ENCODE data around the gene ZMIZ1.

ZMIZ1 gene

DNA sequence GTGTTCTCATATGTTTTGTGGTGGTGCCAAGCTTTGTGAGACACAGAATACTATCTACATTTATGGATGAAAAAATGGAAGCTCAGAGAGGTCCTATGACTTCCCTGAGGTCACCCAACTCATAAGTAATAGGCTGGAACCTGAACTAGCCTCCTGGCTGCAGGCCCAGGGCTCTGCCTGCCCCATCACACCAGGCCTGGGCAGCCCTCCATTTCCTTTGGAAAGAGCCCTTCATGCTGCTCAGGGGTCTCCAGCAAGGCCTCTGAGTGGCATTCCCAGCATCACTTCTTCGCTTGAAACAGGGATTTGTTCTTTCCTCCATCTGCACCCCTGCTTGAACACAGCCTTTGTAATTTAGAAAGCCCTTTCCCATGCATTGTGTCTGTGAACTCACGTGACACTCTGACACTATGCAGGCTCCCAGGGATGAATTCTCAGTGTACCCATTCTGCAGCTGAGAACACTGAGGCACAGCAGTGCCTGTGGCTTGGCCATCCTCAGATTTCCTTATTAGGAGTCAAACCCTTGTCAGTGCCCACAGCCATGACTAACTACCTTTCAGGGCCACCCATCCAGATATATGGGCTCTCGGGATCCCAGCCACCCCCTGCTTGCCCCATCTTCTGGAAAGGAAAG, 150.7 kb downstream of the ZMIZ1 start:
- DNase-seq: no peak

DNA sequence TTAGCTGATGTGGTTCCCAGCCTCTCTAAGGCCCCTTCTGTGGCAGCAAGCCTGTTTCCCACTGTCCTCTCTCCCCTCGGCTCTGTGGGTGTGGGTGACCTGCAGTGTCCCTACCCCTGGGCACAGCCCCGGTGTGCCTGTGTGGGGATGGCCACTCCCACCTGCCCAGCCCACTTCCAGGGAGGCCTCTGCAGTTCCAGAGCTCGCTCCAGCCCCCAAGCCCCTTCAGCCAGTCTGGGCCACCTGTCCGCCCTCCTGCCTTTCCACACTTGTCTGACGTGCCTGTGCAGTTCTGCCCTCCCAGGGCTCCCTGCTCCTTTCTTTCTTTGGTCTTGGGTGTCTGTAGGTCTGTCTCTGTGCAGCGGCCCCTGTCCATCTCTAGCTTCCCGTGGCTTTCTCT, 151.5 kb downstream of the ZMIZ1 start:
- no peak for DNase-seq

DNA sequence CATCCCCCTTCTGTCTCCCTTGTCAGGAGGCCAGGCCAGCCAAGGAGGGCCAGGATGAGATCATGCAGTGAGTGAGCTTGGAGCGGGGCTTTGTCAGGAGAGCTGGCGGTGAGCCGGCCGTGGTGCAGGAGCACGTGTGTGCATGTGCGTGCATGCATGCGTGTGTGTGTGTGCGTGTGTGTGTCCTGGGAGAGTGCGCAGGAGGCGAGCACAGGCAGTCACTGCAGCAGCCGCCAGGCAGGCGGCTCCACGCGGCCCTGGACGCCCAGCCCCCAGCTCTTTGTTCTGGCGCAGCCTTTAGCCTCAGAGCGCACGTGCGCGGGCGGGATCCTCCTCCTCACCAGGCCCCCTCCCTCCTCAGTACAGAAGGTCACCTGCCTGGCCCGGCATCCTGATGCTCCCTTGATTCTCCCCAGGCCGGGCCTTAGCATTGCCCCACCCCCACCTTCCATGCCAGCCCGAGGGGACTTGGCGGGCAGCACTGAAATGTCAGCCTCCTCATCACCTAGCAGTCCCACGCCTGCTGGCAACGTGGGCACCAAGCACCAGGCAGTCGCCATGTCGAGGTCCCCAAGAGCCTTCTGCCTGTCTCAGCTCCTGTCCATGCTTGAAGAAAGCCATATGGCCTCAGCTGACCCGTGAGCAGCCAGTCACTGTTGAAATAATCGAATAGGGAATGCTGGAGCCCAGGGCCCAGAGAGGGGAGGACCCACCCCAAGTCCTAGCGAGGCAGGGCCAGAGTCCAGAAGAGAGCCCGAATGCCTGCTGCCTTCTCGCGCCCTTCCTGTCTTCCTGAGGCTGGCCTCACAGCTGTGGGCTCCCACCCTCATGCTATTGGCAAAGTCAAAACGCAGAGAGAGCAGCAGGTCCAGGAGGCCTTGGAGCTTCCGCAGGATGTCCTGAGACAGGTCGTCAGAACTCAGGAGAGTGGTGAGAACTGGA, 152.6 kb downstream of the ZMIZ1 start:
- DNase-seq: no peak

DNA sequence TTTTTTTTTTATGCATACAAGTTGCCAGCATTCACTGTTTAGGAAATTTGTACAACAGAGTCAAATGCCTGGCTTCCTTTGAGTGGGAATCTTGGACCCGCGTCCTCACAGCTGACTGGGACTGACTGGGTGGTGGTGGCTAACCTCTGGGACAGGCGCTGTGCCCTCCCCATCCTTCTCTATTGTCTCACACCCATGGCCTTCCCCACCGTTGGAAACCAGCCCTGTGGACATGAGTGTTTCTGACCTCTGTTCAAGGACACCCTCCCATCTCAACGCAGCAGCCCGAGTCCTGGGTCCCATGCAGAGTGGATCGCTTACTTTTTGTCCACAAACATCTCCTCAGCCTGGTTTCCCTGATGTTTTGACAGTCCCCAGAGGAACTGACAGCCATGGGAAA, 153.4 kb downstream of the ZMIZ1 start:
- DNase-seq: no peak

DNA sequence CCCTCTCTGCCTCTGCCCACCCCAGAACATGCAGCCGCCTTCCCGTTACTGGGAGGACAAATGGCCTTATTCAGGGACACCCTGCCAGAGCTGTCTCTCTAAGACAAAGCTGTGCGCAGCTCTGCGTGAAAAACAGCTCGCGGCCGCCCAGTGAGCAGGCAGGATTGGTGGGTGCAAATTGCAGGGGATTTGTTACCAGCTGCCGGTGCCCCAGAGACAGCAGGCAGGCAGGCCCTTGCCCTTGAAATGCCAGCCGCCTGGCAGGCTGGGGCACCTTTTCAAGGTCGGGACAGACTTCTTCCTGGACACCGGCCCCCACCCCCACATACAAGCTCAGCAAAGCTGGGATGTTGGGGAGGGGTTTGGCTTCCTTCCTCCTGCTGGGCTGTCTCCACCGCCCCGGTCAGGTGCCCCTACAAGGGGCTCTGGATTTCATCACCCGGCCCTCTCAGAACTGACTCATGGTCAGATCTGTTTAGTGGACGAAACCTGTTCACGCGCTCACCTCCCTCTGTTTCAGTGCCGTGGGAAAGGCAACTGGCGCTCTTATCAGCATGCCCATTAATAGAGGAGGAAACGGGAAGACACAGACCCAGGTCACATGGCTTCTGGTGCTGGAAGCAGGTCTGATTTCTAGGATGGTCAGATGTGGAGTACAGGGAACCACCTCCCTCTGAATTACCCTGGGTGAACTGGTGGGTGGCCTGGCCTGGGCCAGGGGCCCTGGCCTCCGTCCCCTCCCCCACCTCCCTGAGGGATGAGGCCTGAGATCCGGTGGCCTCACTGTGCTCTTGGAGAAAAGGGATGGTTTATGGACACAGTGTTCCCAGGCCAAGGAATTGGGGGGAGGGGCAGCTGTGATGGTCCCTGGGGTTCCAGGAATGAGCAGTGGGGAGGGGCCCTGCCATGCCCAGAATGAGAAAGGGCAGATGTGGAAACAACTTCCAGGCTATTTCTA, 154.6 kb downstream of the ZMIZ1 start:
- DNase-seq: no peak

DNA sequence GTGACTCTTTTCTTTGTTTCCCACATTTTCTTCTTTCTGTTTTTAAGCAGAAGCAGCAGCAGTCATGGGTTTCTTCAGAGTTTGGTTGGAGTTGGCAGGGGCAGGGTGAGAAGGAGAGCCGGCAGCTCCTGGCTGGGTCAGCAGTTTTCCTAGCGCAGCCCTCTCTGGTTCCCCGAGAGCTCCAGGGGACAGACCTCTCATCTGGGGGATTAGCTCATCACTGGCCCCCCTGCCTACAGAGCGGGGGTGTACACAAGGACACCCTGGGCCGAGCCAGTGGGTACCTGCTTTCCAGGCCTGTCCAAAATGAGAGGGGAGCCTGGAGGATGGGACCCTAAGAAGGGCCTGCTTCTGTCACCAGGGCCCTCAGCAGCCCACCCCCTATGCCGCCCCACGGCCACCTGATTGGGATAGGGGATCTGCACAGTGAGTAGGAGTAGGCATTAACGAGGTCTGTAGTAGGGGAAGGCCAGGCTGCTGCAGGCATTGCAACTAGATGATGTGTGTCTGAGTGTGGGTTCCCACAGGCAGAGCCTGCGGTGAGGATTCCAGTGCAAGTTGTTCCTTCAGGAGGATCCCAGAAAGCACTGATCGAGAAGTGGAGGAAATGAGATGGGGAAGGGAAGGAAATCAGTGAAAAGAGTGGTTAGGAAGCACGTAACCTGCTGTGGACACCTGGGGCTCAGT, 155.6 kb downstream of the ZMIZ1 start:
- DNase-seq: no peak

DNA sequence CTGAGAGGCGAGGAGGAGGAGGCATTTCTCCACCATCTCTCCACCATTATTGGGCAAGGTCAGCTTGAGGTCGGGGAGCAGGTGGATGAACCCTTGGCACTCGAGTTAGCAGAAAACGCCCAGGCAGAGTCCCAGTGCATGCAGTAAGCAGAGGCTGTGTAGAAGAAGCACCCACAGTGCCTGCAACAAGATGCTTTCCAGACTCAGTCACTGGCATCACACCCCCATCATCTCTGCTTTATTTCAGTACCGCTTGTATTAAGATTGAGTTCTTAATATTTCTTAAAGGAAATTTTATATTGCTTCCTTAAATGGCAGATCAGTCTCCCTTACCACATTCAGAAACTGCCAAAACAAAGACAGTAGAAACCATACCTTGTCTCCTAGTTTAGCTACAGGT, 156.2 kb downstream of the ZMIZ1 start:
- no peak for DNase-seq

DNA sequence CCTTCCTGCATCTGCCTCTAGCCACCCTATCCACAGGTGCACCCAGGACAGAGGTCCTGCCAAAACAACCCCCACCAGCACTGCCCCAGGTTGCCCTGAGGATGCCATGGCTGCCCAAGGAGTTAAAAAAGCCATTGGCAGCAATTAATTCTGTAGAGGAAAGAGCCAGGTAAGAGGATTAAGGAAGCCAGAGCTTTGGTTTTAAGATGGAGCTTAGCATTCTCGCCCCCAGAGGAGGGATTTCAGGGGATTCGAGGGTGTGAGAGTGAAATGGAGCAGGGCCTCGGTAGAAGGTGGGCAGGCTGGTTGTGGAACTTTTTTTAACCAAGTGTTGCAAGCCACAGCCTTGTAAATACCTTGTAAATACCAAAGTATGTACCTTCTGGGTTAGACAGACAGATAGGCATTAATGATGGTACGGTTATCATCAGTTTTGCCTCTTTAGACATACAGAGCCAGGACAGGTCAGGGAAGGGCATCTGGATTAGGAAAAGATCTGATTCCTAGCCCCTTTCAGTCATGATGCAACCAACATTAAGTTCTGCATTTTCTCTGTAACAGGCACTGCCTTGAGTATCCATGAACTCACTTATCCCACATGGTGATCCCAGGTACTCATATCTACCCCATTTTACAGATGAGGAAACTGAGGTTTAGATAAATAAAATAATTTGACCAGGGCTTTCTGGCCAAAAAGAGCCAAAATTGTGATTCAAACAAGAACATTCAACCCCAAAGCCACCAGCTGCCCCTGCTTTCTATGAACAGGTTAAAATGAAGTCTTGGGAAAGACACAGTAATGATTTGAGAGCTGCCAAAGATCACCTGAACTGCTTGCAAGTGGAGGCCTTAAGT, 157.9 kb downstream of the ZMIZ1 start:
- DNase-seq: no peak

DNA sequence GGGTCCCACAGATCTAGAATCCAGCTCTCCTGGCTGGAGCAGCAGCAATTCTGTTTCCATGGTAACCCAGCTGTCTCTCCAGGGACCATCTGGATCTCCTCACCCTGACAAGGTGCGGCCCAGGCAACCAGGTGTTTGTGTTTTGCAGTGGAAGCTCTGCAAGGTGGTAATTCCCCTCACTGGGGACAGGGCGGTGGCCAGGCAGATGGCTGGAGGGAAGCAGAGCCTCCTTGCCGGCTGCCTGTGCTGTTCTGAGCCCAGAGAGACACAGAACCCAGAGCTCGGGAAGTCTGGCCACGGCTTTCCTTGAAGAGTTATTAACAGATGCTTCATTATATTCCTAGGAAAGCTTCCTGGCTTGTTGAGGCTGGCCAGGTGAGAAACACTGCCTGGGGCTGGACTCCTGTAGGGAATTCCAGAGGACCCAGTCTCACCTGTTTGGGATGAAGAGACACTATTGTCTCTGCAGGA, 160.3 kb downstream of the ZMIZ1 start:
- DNase-seq: no peak

DNA sequence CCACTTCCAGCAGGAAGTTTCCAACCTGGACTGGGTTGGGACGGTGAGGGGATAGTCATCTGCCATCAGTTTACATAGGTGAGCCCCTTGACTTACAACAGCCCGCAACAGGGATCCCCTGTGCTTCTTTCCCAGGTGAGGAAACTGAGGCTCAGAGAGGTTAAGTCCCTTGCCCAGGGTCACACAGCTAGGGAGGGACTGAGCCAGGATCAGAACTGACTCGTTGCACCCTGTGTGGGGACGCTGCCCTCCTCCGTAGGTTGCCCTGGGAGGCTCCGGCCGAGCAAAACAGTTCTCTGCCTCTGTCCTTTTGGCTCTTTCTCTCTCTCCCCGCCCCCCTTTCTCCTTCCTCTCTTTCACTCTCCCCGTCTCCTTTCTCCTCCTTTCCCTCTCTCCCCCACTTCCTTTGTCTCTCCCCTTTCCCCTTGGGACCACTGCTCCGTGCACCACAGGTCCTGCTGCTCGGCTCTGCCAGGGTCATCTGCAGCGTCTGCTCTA, 161.1 kb downstream of the ZMIZ1 start:
- no peak for DNase-seq

DNA sequence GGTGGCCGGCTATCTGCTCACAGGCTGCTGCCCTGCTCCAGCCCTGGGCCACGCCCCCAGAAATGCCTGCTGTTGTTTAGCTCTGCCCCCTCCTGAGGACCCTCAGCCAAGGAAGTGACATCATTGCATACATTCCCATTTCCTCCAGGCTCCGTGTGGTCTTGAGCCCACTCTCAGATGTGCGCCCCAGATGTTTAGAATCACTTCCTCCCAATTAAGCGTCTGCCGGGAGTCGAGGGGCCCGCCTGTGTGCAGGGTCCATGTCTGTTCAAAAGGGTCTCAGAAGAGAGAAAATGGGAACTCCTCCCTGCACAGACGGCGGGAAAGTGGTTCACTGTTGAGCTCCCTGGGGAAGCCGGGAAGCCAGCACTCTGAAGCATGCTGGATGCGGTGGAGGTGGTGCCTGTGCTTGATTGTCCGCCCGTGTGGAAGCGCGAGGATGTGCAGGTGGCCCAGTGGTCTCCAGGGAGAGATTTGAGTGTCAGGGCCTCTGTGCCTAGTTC, 161.6 kb downstream of the ZMIZ1 start:
- DNase-seq: no peak

DNA sequence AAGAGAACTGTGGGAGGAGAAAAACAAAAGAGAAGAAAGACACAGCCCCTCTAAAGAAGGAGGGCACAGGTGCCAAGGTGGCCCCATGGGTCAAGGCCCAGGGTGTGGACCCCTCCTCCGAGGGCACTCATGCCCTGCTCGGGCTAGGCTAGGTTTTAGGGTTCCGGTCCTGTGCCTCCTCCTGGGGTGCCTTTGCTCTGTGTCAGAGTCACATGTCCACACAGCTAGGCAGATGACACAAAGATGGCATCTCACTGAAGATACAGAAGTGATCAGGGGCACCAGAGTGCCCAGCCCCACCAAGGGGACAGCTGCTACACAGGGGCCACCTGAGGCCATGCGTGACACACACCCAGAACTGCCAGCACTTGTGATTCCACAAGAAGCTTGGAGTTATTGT, 162.1 kb downstream of the ZMIZ1 start:
- DNase-seq: no peak

DNA sequence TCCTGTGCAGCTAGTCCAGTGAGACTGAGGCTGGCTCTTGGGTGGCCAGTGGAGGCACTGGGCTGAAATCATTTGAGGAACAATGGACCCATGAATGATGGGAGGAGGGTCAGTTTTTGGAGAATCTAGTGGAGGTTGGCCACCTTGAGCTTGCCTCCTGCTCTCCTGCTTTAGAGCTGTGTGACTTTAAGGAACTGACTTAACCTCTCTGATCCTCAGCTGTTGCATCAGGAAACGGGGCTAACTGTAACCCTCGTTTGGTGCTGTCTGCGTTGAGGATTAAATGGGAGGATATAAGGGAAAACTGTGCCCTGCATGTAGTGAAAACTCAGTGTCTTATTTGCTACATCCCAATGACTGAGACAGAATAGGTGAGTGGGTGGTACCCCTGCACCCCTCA, 163.1 kb downstream of the ZMIZ1 start:
- DNase-seq: no peak

DNA sequence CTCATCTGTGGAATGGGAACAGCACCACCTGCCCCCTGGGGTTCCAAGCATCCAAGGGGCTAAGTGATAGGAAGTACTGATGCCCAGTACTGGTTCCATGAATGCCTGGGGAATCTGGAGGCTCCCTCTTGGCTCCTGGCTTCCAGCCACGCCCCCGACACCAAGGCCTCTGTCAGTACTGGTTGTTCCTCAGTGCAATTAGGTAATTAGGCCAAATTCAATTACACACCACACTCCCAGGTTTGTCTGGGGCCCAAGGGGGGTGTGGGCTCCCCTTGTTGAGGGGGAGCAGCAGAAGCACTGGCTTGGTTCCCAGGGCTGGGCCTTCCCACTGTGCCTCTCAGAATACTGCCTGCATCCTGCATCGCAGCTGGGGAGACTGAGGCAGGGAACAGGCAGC, 164.1 kb downstream of the ZMIZ1 start:
- DNase-seq: no peak

DNA sequence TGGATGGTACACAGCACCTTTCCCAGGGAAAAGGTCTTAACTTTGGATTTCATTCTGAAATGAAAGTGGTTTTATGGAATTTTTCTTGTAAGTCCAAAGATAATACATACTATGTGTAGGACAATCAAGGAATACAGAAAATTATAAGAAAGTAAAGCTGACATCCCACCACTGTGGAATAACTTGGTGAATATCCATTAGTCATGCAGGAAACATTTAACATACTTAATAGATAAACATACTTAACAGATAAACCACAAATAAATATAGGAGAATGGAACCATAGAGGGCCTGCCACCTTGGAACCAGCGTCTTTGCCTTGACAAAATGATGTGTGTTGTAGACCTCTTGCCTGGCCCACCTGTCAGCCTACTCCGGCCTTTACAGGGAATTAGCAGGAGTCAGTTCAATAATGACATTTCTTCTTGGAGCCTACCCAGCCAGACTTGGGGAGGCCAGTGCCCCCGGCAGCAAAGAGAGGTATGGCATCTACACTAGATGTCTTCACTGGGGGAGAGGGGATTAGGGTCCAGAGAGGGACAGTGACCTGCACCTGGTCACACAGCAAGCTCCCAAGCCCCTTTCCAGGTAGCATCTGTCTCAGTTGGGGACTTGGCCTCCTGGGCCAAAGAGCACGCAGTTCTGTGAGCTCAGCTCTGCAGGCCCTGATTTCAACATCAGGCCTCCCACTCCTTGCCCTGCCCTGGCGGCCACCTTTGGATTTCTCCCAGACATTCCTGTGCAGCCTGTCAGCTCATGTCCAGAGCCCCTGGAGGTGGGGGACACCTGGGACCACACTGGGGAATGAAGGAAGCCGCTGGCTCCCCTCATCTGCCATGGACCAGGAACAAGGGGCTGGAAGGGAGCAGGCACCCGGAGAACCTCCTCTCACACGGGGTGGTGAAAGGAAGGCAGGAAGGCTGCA, 165.9 kb downstream of the ZMIZ1 start:
- no peak for DNase-seq

DNA sequence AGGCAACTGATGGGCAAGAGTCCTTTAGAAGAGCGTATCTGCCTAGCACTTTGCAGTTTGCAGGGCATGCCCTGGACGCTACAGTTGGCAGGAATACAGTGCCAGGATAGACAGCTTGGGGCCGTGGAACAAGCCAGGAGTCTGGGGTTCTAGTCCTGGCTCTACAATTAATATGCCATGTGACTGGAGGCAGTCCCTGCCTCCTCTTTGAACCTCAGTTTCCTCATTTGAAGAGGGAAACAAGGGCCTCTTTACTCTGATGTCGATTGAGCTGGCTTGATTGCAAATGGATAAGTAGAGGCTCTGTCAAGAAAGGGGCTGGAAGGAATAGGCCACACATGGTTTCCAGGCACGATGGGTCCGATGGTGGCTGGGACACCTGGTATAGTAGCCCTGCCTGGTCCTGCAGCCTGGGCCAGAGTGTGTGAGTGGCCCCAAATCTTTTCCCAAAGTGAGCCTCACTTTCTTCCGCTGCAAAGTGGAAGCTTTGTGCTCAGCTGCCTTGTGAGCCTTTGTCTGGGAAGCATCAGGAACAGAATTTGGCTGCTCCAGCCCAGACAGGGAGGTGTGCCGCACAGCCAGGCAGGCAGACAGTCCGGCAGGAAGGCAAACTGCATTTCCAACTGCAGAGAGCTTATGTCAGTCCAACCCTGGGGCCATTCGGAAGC, 167.1 kb downstream of the ZMIZ1 start:
- DNase-seq: no peak

DNA sequence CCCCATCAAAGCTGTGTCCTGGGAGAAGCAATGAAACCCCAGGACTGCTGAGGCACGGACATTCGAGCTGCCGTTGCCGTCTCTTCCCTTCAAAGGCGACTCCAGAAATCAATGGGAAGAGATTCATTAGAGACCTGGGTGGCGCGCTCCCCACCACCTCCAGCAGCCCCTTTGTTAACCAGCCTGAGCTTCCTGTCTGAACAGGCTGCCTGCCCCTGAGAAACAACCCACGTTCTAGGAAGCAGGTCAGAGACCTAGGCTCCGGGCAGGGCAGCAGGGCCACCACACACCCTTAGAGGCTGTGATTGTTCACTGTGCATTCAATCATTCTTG, 167.6 kb downstream of the ZMIZ1 start:
- DNase-seq: no peak

DNA sequence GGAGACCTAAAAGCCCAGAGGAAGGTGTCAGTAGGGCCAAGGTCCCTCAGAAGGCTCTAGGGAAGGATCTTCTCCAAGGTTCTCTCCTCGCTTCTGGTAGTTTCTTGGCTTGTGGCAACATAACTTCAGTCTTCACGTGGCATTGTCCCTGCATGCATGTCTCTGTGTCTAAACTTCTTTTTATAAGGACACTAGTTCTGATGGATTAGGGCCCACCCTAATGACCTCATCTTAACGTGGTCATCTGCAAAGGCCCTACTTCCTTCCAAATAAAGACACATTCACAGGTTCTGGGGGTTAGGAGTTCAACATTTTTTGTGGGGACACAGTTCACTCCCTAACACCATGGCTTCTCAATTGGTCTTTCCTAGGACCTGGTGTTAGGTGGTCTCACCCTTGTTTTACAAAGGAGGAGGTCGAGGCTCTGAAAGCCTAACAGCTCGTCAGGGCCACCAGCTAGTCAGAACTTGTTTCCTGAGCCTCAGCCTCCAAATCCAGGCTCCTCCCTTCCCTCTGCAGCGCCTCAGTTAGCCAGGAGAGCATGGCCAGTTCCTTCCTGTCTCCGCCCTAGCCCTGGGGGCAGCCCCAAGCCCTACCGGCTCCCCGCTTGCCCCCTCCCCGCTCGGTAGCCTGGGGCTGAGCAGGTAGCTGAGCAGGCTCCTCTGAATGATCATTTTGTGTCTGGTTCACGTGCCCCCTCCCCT, 168.8 kb downstream of the ZMIZ1 start:
- no peak for DNase-seq

DNA sequence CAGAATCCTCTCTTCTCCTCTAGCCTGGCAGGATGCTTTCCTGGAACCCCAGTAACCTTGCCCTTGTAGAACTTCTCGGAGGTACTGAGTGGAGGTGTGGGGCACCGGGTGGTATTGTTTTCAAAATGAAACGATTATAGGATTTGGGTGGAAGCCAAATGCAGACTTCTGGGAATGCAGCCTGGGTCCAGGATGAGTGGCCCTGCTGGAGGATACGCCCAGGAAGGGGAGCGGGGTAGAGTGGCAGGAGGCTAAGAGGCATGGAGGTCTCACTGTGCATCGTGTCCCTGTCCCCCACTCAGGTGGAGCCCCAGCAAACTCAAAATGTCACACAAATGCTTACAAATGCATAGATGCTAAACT, 169.4 kb downstream of the ZMIZ1 start:
- DNase-seq: no peak
